HG03442 (cell line): ENCODE measurements around the gene MAFG.
A peak's percentile ranks its signal among the peaks of the same experiment; 100 is the strongest.

Experiments used
- ATAC-seq: cut with Tn5 transposase; IDR thresholded peaks from one replicate; pipeline ENCODE4 v1.9.1; 2021; ENCODE audit warnings: mild to moderate bottlenecking, moderate library complexity; ENCODE audit not compliant: unreplicated experiment

Gene MAFG

DNA sequence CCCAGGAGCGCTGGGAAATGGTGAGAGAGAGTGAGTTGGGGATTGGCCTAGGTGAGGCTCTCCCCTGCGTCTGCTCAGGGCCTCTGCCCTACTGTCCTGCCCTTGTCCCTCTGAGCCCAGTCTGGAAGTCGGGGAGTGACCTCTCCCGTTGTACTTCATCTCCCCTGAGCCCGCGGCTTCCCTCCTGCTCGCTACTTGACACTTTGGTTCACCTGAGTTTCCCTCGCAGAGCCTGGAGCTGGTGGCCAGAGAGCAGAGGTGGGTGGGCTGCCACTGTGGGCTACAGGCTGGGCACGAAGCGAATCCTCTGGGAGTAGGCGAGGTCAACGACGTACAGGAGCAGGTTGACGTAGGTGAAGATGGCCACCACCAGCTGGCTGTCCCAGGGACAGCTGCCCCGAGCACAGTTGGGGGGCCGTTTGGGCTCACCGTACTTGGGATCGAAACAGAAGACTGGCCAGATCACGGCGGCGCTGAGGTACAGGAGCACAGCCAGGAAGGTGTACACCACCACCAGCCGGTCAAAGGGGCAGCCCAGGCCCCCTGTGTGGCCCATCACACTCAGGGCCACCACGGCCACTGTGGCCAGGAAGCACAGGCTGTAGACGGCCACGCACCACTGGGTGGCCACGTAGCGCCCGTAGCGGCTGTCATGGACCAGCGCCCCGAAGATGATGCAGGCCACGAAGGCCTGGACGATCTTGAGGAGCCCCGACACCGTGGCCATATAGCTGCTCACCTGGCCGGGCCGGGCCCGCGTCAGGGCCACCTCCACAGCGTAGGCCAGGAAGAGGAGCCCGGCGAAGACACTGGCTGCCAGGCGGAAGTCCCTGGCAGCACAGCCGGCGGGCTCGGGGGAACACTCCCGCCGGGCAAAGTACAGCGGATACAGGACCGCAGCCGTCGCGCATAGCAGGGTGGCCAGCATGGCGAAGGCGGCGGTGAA, 13.3 kb upstream of the MAFG start:
- ATAC-seq: no peak

GRCh38 chr17:81939881-81940385, 12.4 kb upstream of the MAFG start:
- ATAC-seq: no peak

DNA sequence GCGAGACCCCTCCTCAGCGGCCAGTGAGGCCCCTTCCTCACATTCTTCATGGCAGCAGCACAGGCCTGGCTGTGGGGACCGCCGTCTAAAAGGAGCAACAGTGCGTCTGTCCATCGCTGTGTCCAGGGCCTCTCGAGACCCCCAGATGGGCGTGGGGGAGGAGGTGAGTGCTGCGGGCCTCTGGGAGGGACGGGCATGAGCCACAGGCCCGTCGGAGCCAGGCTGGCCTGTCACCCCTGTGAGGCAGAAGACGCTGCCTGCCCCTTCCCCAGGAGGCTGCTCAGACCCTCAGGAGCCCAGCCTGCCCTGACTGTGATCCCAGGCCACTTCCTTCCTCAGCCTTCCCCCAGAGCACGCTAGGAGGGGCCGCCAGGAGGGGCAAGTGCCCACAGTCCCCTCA, 11.7 kb upstream of the MAFG start:
- ATAC-seq: no peak

DNA sequence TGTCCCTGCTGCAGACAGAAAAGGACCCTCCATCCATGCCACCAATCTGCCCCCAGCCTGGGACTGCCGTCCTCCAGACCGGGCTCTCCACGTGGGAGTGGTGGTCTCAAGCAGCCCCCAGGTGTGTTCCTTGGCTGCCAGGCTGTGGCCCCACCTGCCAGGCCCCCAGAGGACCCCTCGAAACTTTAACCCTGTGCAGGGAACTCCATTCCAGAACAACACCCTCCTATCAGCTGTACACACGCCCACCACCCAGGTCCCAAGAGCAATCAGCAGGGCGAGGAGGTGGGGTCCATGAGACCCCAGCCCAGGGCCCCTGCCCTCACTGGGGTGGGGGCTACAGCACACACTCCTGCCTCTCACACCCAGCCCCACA, 8.2 kb upstream of the MAFG start:
- ATAC-seq: no peak

- ATAC-seq: no peak
These were observed 7.5 kb upstream of the MAFG start for GRCh38 chr17:81934850-81935708.

DNA sequence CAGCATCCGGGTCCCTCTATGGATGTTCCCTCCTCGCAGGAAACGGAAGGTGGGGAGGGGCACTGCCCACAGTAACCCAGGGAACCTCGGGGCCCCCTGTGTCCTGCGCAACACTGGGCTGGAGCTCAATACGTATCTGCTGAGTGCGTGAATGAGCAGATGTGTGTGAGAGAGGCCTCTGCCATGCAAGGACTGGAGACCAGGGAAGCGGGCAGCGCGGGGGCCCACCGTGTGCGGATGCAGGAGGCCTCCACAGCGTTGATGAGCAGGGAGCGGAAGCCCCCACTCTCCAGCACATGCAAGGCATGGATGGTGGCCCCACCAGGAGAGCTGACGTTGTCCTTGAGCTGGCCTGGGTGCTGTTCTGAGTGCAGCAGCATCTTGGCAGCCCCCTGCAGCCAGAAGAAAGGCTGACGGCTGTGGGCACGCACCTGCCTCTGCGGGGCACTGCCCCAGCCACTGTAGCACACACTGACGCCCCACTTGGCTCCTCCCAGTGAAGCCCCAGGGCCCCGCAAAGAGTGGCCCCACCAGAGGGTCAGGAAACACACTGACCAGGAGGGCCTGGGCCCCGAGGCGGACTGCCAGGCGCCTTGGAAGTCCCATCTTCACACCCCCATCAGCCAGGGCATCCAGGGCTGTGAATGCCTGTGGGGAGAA, 6.7 kb upstream of the MAFG start:
- no peak for ATAC-seq

GRCh38 chr17:81933178-81933699, 5.7 kb upstream of the MAFG start:
- ATAC-seq: no peak

DNA sequence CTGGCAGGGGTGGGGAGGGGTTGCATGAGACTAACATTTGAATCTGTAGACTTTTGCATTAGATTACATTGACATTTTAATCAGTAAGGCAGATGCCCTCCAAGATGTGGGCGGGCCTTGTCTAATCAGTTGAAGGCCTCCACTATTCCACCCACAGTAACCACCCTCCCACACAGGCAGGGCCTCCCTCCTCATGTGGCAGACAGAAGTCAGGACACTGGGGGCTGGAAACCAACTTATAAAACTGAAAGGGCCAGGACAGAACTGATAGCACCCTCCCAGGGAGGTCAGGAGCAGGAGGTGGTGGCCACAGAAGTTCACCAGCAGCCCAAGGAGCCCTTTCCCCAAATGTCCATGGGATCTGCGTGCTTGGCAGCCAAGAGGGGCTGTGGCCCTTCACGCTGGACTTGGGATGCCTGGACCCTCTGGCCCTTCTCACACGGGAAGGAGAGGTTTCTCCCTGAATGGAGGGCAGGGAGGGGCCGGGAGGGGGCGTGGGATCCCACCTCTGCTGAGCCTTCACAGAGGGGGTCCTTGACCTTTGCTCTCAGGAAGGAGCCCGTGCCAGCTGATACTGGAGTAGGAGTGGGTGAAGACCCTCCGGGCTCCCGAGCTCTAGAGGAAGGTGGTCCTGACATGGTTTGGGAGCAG, 4.9 kb upstream of the MAFG start:
- ATAC-seq: no peak

DNA sequence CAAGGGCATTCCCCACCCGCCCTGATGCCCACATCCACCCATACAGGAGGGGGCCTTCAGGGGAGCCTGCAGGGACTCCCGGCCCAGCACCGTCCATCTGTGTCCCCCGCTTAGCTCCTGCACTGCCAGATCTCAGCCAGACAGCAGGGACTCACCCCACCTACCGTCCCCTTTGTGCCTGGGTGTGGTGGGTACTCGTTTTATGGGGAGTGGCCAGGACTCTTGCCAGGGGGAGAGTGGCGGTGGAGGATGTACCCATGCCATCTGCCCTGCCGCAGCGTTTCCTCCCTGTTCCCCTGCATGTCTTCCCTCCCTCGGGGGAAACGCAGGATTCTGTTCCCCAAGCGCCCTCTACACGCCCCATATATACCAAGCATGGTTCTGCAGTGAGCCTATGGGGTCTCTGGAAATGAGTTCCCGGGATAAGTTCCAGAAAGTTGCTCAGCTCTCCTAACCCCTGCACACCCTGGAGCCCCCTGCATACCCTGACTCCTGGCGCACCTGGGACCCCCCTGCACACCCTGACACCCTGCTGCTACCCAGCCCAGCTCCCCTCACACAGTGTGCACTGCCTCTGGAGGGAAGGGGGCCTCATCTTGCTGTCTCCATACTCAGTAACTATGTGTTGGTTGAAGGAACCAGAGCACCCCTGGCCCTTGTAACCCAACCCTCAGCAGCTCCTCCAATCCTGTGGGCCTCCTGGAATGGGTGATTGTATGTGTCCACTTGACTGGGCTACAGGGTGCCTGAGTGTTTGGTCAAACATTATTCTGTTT, 4.2 kb upstream of the MAFG start:
- no peak for ATAC-seq

DNA sequence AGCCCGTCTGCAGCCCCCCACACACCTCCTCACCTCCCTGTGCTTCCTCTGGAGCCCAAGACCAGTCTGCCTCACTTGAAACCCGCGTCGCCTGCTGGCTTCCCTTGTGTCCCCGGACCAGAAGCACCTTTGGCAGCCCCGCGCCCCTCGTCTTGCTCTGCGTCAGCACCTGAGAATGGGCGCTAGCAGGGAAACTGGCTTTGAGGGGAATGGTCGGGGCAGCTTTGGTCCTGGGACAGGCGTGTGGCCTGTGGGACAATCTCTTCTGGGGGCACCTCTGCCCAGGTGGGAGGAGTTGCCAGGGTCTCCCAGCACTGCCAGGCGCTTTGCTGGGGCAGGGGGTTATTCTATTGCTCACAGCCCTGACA, 3.6 kb upstream of the MAFG start:
- ATAC-seq: no peak

DNA sequence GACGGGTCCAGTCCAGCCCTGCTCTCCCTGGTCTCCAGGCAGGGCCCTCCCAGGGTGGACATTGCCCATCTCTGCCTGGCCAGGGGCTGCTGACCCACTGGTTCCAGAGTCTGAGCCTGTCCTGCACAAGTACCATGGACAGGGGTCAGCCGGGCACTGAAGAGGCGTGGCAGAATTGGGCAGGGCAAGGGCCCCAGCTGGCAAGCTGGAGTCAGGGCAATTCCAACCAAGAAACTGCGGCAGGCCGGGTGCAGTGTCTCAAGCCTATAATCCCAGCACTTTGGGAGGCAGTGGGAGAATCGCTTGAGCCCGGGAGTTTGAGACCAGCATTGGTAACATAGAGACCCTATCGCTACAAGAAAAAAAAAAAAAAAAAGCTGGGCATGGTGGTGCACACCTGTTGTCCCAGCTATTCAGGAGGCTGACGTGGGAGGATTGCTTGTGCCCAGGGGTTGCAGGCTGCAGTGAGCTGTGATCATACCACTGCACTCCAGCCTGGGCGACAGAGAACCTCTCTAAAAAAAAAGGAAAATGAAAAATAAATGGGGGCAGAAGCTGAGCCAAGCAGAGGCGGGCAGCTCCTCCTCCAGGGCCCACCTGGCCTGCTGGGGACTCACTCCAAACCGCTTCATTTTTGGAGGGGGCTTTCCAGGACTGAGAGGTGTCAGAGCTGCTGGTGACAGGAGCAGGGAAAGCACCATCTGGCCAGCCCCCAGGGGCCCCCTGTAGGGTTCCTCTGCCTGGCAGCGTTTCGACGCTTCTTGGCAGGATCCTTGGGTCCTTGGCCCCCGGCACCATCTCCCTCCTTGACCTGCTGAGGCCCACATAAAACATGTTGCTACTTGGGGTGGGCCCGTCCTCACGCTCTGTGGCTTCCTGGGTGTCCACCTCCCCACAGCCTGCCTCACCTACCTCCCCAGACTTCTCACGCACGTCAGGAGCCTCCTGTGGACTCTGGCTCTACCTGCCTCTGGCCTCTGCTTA, 2.9 kb upstream of the MAFG start:
- ATAC-seq: no peak

GRCh38 chr17:81929253-81930141, 2.0 kb upstream of the MAFG start:
- ATAC-seq: no peak

DNA sequence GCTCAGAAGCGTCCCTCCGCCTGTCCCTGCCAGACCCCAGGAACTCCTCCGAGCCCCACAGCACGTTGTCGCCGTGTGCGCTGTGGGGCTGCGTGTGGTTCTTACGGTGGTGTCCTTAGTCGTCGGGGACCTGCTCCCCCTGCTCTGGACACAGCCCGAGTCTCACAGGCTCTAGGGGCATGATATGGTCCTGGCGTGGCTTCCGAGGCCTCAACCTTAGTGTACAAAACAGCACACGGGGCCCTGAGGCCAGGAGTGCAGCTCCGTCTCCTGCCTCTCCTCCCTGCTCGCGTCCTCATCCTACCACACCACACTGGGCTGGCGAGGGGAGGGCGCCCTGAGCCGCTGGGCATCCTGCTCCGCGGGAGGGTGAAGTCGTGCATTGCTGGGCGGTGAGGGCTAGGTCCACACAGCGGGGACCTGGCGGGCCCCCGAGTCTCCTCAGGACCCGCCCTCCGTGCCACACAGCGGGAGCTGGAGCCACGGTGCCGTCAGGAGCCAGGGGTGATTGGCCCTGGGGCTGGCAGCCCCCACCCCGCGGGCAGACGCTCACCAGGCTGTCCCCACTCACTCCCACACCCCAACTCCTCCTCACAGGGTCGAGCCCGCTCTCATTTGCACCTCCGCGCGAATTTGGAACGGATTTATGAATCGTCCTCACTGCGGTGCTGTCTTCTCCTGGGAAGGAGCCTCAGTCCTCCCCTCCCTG, 1.2 kb upstream of the MAFG start:
- ATAC-seq: no peak

DNA sequence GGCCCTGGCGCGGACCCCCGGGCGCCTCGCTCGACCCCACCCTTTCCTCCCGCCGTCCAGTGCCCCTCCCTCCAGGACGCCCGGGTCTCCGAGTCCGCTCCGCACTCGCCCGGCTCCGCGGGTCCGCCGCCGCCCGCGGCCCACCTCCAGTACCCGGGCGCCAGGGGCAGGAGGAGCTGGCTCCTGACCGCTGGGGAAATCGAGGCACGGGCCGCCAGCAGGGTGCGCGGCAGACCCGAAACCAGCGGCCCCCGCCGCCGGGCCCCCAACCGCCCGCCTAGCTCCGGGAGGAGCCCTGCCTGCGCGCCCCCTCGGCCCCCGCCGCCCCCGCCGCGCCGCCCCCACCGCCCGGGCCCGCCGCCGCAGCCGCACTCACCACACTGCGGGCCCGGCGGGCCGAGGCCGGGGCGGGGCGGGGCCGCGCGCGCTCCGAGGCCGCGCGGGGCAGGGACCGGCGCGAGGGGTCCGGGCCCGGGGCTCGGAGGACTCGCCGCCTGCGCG, 333 bp downstream of the MAFG start:
- ATAC-seq: peak; percentile 17

DNA sequence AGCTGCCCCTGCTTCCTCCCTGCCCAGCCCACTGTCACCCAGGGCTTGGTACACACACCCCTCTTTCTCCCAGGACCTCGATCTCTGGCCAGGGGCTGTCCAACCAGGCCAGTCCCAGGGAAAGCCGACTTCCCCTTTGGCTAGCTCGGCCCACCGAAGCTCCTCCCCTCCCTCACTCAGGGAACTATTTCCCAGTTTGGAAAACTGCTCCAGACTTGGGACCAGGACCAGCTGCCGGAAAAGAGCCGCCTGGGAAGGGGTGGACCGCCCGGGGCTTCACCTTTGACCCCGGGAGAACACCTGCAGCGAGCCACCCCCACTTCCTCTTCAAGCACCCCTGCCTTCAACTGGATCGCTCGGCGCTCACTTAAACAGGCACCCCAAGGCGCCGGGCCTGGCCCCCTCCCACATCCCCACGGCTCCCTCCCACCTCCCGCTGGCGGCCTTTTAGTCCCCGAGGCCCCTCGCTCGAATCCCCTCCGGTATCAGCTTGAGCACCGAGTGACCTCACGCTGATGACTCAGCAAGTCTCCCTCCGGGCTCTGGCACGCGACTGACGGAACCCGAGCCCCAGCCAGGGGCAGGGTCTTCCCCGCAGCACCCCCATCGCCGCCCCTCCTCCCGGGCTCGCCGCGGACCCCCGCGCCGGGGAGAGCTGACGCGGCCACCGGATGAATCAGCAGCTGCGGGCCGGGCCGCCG, 934 bp downstream of the MAFG start:
- peak; percentile 19 for ATAC-seq

DNA sequence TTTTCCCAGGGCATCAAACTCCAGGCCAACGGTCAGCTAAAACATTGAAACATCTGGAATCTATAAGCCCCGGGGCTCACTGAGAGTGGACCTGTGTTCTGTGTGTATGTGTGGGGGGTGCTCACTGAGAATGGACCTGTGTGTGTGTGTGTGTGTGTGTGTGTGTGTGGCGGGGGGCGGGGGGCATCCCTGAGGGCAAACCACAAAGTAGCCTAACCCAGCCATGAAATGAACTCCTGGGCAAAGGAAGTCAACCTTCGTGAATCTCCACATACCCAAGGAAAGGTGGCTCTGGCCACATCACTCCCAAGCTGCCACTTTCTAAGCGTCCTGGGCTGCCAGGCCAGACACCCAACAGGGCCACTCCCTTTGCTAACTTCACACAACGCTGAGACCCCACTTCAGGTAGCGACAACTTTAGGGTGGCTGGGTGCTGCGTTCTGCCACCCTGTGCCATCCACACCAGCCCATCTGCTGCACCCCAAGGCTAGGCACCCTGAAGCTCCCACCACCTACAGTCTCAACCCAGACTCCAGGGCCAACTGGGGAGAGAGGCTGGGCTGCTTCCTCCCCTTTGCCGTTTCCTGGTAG, 1.6 kb downstream of the MAFG start:
- ATAC-seq: no peak
